ENCODE data around the gene CNGA4.

The CNGA4 gene

GRCh38 chr11:6206456-6207180, 32.3 kb upstream of the CNGA4 start:
- H4K20me1 ChIP-seq (ENCODE audit: insufficient read depth, low read length), result no peaks in the 10 kb centered on the region
- no peak for DNase-seq
- H3K9me2 ChIP-seq (replicated peaks; ENCODE audit: insufficient read depth, low read length), result no peaks in the 10 kb centered on the region
- H3K4me2 ChIP-seq (ENCODE audit: low read depth, low read length), result no peak overlapping the region
- peaks cover 10% of the 10 kb centered on the region; the same call in 1 of the 2 replicates for H3F3A ChIP-seq (ENCODE audit: insufficient read depth, low read length)
- no peak overlapping the region for H2AFZ ChIP-seq (ENCODE audit: low read length)
- no peak overlapping the region for H3K9ac ChIP-seq (ENCODE audit: low read length)
- H3K27me3 ChIP-seq (replicated peaks; ENCODE audit: insufficient read depth, low read length), result no peaks in the 10 kb centered on the region
- H3K9me3 ChIP-seq (replicated peaks; ENCODE audit: insufficient read depth, low read length), result no peaks in the 10 kb centered on the region
- no peaks in the 10 kb centered on the region for H3K79me2 ChIP-seq (ENCODE audit: low read length)
- no peaks in the 10 kb centered on the region for H3K36me3 ChIP-seq (replicated peaks; ENCODE audit: insufficient read depth, low read length)
- TF ChIP-seq CTCF (IDR thresholded peaks at IDR 0.05; ENCODE audit: low read length) (no peak), EZH2 (optimal IDR thresholded peaks at IDR 0.05; ENCODE audit: low read depth, low read length) (no peak), EZH2phosphoT487 (IDR thresholded peaks at IDR 0.05; ENCODE audit: low read length) (no peak)
- peaks cover 30% of the 10 kb centered on the region for H3K4me1 ChIP-seq (ENCODE audit: low read length)
- no peak overlapping the region for H3K27ac ChIP-seq (ENCODE audit: low read length)
- H3K4me3 ChIP-seq (ENCODE audit: low read length), result no peak overlapping the region

DNA sequence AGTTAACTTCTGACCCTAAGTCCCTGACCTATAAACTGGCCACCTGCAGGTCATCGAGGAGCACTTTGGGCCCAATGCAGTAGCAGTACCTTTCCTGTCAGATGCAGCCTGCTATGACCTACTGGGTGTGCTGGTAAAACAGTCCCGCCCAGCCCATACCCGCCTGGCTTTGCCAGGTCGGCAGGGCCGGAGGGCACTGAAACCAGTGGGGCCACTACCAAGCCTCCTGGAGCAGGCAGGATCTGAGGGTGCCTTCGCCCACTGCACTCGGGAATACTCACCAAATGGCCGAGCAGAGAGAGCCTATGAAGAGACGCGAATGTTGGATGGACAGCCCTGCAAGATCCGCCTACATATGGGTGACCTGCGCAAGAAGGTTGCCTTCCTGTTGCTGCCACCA, 29.1 kb upstream of the CNGA4 start:
- no peaks in the 10 kb centered on the region for H3K9me3 ChIP-seq (replicated peaks; ENCODE audit: insufficient read depth, low read length)
- TF ChIP-seq CTCF (IDR thresholded peaks at IDR 0.05; ENCODE audit: low read length) (no peak), EZH2phosphoT487 (IDR thresholded peaks at IDR 0.05; ENCODE audit: low read length) (no peak), EZH2 (optimal IDR thresholded peaks at IDR 0.05; ENCODE audit: low read depth, low read length) (no peak)
- no peaks in the 10 kb centered on the region for H3K9me2 ChIP-seq (replicated peaks; ENCODE audit: insufficient read depth, low read length)
- no peak overlapping the region for H3K4me2 ChIP-seq (ENCODE audit: low read depth, low read length)
- no peak overlapping the region for H3K9ac ChIP-seq (ENCODE audit: low read length)
- no peaks in the 10 kb centered on the region for H4K20me1 ChIP-seq (ENCODE audit: insufficient read depth, low read length)
- H3K79me2 ChIP-seq (ENCODE audit: low read length), result no peaks in the 10 kb centered on the region
- H3K4me1 ChIP-seq (ENCODE audit: low read length), result peaks cover 9% of the 10 kb centered on the region
- H3K27me3 ChIP-seq (replicated peaks; ENCODE audit: insufficient read depth, low read length), result no peaks in the 10 kb centered on the region
- H3K4me3 ChIP-seq (ENCODE audit: low read length), result no peak overlapping the region
- H2AFZ ChIP-seq (ENCODE audit: low read length), result no peak overlapping the region
- no peaks in the 10 kb centered on the region for H3F3A ChIP-seq (ENCODE audit: insufficient read depth, low read length)
- no peak for DNase-seq
- H3K36me3 ChIP-seq (replicated peaks; ENCODE audit: insufficient read depth, low read length), result 0 out of 2 replicates have a peak, but pooled peaks cover 5% of the 10 kb centered on the region
- no peak overlapping the region for H3K27ac ChIP-seq (ENCODE audit: low read length)

DNA sequence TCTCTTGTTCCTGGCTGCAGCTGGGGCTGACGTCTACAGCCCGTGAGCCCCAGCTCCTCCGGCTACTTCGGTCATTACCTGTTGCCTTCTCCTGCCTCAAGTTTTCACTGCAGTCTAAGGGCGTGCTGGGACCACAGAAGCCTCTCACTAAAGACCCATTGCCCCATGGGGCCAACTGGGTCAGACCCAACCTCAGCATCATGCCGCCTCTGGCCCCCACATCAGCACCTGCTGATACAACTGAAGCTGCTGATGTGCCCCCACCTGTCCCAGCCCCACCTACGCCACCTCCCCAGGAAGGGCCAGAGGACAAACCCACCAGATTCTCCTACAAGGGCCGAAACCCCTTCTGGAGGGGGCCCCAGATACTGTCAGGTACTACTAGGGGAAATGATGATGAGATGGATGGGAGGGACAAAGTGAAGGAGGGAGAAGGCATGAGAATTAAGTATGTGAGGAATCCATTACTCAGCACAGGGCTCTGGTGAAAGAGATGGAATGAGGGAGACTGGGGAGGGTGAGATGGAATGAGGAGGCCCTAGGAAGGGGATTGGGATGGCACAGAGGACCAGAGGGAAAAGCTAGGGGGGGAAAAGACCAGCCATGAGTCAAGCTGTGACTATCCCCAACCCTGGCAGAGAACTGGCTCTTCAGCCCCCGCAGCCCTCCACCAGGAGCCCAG, 28.5 kb upstream of the CNGA4 start:
- no peaks in the 10 kb centered on the region for H3K9me2 ChIP-seq (replicated peaks; ENCODE audit: insufficient read depth, low read length)
- H3K9ac ChIP-seq (ENCODE audit: low read length), result no peak overlapping the region
- H2AFZ ChIP-seq (ENCODE audit: low read length), result no peak overlapping the region
- no peak overlapping the region for H3K4me3 ChIP-seq (ENCODE audit: low read length)
- TF ChIP-seq EZH2phosphoT487 (IDR thresholded peaks at IDR 0.05; ENCODE audit: low read length), result no peak
- TF ChIP-seq CTCF (IDR thresholded peaks at IDR 0.05; ENCODE audit: low read length), result no peak
- no peak for TF ChIP-seq EZH2 (optimal IDR thresholded peaks at IDR 0.05; ENCODE audit: low read depth, low read length)
- H3K36me3 ChIP-seq (replicated peaks; ENCODE audit: insufficient read depth, low read length), result peaks cover 5% of the 10 kb centered on the region; the same call in 1 of the 2 replicates
- DNase-seq, result no peak
- no peaks in the 10 kb centered on the region for H3K79me2 ChIP-seq (ENCODE audit: low read length)
- no peak overlapping the region for H3K4me2 ChIP-seq (ENCODE audit: low read depth, low read length)
- H3K27ac ChIP-seq (ENCODE audit: low read length), result no peak overlapping the region
- no peaks in the 10 kb centered on the region for H4K20me1 ChIP-seq (ENCODE audit: insufficient read depth, low read length)
- peaks cover 3% of the 10 kb centered on the region; the same call in 1 of the 2 replicates for H3K4me1 ChIP-seq (ENCODE audit: low read length)
- no peaks in the 10 kb centered on the region for H3F3A ChIP-seq (ENCODE audit: insufficient read depth, low read length)
- no peaks in the 10 kb centered on the region for H3K27me3 ChIP-seq (replicated peaks; ENCODE audit: insufficient read depth, low read length)
- H3K9me3 ChIP-seq (replicated peaks; ENCODE audit: insufficient read depth, low read length), result no peaks in the 10 kb centered on the region
